ENCODE measurements around the gene ZBTB16.

The ZBTB16 gene

GRCh38 chr11:114226356-114226755, 166.8 kb downstream of the ZBTB16 start:
- DNase-seq, result no peak

- no peak for DNase-seq
Observed at GRCh38 chr11:114228435-114229411, 169.2 kb downstream of the ZBTB16 start.

GRCh38 chr11:114230031-114230704, 170.7 kb downstream of the ZBTB16 start:
- DNase-seq, result no peak

DNA sequence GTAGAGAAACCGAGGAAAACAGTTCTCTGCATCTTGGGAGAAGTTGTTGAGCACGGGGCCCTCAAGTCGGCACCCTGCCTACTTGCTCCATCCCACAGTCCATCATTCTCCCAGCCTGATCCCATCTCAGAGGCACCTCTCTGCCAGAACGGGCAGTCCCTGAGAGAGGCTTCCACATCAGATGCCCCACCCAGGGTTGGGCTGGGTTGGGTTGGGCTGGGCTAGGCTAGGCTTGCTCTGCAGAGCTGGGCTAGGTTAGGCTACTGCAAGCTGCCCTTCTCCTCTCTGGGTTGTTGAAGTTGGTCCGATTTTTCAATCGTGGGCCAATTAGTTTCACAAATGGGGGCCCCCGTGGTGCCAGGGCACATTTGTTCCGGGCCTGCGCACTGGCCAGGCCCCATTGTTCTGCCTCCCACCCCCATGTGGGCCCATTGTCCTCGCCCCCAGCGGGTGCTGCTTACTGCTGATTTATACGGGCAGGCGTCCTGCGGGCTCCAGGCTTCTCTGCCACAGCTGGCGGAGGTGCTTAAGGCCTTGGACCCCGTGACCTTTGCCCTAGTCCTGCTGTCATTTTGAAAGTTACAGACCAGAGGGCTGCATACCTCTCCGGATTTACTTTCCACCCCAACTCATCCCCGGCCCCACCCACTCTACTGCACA, 173.0 kb downstream of the ZBTB16 start:
- no peak for DNase-seq

DNA sequence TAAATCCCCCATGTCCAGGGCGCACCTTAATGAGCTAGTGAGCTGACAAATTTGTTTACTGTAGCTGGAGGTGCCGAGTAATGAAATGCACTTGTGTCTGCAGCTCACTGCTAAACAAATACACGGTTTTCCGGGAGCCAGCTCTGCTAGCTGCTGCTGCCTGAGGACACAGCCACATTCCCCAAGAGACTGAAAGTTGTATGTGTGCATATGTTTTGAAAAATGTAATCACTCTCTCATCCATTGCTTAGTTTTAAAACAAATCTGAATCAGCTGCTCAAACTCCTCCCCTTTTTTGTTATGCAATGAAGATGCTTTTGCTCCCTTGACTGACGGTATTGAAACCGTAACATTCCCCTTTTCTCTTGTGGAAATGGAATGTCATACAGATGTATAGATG, 174.2 kb downstream of the ZBTB16 start:
- no peak for DNase-seq

- DNase-seq, result no peak
Observed at GRCh38 chr11:114236829-114237228, 177.3 kb downstream of the ZBTB16 start.

DNA sequence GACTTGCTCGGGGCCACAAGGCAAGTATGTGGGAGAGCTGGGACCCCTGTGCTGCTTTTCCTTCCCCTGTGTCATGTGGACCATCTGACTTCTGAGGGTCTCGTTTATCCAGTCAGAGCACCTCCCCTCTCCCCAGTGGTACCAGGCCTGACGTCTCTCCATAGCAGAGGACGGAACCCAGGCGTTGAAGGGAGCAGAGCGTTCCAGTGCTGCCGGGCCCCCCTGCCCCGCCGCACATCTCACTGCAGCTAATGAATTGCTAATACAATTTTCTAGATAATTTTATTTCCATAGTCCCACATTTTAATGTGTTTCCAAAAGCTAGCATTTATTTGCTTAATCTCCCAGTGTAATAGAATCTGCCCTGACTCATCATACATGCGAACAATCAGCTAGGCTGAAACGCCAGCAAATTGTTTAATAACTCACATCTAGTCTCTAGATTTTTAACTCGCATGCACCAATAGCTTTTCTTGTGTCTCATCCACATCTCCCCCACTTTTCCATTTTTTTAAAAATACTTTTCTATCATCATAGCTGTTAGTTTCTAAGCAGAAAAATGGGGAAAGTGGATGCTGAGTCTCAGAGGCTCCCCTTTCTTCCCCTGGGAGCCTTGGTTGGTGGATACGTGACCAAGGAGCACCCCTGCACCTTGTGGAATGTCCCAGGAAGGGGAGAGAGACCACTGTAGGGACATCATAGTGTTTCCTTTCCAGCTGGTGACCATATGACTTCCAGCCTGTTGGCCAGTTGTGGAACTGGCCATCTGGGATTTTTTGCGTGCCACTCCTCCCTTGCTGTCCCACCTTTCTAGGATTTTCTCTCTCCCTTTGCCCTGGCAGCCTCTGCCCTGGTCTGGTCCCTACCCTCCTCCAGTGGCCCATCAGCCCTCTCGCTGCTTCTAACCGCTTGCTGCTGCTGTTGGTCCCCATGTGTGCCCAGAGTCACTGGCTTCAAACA, 178.1 kb downstream of the ZBTB16 start:
- no peak for DNase-seq

GRCh38 chr11:114239753-114240161, 180.2 kb downstream of the ZBTB16 start:
- no peak for DNase-seq

DNA sequence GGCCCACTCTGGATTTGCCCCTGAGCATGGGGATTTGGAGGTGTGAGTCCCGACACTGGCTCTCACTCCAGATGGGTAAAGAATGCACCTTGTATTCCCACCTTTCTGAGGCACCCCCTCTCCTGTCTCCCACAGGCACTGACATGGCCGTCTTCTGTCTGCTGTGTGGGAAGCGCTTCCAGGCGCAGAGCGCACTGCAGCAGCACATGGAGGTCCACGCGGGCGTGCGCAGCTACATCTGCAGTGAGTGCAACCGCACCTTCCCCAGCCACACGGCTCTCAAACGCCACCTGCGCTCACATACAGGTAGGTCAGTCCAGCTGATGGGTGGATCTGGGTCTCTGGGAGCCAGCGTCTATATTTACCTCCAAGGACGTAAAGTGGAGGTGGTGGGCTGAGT, 182.5 kb downstream of the ZBTB16 start:
- DNase-seq, result no peak

GRCh38 chr11:114243461-114244372, 184.2 kb downstream of the ZBTB16 start:
- DNase-seq, result no peak

DNA sequence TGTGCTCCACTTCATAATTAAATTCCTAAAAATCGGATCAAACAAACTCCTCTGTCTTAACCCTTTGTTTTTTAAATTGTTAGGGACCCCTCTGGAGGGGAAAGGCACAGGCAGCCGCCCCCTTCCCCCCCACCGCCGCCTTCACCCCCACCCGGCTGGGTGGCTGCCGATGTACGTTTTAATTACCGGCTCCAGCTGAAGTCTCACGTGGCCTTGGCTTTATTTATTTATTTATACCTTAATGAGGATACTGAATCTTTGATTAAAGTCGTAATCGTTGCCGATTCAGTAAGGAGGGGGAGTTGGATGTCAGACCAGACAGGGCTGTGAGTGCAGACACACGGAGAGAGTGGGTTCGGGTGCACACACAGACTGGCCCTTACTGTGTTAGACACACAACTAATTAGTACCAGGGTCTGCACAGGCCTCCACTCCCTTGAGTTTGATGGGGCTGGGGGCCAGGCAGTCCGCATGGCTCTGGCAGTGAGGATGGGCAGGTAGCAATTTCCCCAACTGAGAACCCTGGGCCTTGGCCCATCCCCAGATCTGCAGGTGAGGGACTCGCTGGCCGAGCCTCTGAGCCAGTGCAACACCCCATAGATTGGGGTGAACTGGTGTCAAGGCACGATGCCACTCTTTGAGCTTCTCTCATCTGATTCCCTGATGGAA, 185.3 kb downstream of the ZBTB16 start:
- DNase-seq, result no peak

GRCh38 chr11:114246321-114247069, 187.0 kb downstream of the ZBTB16 start:
- DNase-seq, result no peak

GRCh38 chr11:114247070-114247789, 187.7 kb downstream of the ZBTB16 start:
- DNase-seq, result no peak

GRCh38 chr11:114250180-114250579, 190.7 kb downstream of the ZBTB16 start:
- no peak for DNase-seq

- DNase-seq, result no peak
Observed at GRCh38 chr11:114250993-114251814, 191.7 kb downstream of the ZBTB16 start.

DNA sequence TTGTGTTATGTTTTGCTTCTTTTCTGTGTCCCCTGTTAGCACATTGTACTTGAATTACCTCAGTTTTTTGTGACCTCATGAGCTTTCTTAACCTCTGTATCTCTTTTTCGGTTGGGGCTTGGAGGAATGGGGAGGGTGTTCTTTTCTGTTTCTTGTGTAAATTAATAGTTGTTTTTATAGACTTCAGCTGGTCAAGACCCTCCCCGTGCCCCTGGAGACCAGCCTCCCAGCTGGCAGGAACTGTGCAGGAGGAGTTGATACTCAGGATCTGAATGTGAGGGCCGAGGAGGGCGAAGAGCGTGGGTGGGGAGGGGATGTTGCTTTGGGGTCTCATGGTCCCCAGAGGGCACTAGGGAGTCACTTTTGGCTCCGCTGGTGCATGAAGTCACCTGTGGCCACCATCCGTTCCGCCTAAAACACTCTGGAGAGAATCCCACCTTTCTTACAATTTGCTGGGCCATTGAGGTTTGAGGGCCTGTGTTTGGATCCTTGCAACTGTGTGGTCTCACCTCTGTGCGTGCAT, 192.4 kb downstream of the ZBTB16 start:
- no peak for DNase-seq

DNA sequence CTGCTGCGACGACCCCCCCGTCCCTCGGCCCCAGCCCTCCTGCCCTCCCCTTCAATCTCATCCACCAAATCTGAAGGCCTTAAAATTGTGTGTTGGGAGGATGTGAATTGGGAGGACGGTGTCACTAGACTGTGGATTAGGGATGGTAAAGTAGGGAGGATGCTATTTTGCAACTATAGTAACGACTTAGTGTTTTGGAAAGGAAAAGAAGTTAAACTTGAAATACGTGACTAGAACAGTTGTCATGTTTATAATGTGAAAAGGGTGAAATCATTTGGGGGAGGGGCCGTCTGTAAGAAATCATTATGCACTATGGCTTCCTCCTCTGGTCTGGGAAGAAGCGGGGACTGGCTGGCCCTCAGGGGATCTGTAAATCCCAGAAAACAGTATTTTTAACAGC, 193.3 kb downstream of the ZBTB16 start:
- DNase-seq, result no peak

- DNase-seq, result no peak
Observed at GRCh38 chr11:114253771-114254170, 194.3 kb downstream of the ZBTB16 start.
